Measurements from ENCODE around the gene ZHX3. TPM values are rescaled to one million over a fixed set of nuclear protein-coding genes. Genes with fewer than 3 reads are reported as not detected.

The ZHX3 gene
- total and polyA plus RNA-seq, 9 of the 15 experiments (the other 6 are each of a cell fraction or from before 2014, with no cell fraction given): 0.80 to 14.6 (median 4.9) TPM

DNA sequence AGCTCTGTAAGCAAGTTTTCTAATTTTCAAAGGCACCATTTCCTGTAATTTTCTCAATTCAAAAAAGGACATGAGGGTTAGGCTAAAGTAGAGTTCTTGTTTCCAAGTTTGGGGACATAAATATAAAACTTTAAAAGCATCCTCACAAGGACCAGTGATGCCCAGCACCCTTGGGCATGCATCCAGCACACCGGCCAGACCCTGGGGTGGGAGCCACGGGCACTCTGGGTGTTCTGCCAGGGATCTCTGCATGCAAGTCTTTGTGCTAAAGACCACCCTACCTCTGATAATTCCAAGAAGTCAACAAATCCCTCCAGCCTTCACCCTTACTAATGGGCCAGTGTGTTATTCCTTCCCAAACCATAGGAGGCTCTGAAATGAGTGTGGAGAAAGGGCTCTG lies 133.7 kb downstream of the ZHX3 start (continued):
- TF ChIP-seq TEAD2 (tag; IDR thresholded peaks at IDR 0.05) (no peak), PTTG1 (tag; IDR thresholded peaks at IDR 0.05; ENCODE audit: low read depth) (no peak)

- ChIA-PET POLR2A (no interaction called here), CTCF (ENCODE audit: low intra/inter-chr PET ratio) (no interaction called here)
- BruUV-seq (replicated peaks): no TSS peak
- TF ChIP-seq ELF4 (CRISPR knock-in tag; IDR thresholded peaks at IDR 0.05): no peak
- no peak for TF ChIP-seq POLR2B (IDR thresholded peaks at IDR 0.05; ENCODE audit: low read depth, partially characterized antibody)
- no peak for TF ChIP-seq ZFP1 (CRISPR knock-in tag; IDR thresholded peaks at IDR 0.05)
- TF ChIP-seq GATA2 (CRISPR knock-in tag; IDR thresholded peaks at IDR 0.05): no peak
- TF ChIP-seq RBM22 (IDR thresholded peaks at IDR 0.05; ENCODE audit: low read depth, low read length, poor library complexity, severe bottlenecking): no peak
- no peak for TF ChIP-seq HSF4 (CRISPR knock-in tag; IDR thresholded peaks at IDR 0.05; ENCODE audit: borderline replicate concordance)
- TF ChIP-seq, protein P1, sequence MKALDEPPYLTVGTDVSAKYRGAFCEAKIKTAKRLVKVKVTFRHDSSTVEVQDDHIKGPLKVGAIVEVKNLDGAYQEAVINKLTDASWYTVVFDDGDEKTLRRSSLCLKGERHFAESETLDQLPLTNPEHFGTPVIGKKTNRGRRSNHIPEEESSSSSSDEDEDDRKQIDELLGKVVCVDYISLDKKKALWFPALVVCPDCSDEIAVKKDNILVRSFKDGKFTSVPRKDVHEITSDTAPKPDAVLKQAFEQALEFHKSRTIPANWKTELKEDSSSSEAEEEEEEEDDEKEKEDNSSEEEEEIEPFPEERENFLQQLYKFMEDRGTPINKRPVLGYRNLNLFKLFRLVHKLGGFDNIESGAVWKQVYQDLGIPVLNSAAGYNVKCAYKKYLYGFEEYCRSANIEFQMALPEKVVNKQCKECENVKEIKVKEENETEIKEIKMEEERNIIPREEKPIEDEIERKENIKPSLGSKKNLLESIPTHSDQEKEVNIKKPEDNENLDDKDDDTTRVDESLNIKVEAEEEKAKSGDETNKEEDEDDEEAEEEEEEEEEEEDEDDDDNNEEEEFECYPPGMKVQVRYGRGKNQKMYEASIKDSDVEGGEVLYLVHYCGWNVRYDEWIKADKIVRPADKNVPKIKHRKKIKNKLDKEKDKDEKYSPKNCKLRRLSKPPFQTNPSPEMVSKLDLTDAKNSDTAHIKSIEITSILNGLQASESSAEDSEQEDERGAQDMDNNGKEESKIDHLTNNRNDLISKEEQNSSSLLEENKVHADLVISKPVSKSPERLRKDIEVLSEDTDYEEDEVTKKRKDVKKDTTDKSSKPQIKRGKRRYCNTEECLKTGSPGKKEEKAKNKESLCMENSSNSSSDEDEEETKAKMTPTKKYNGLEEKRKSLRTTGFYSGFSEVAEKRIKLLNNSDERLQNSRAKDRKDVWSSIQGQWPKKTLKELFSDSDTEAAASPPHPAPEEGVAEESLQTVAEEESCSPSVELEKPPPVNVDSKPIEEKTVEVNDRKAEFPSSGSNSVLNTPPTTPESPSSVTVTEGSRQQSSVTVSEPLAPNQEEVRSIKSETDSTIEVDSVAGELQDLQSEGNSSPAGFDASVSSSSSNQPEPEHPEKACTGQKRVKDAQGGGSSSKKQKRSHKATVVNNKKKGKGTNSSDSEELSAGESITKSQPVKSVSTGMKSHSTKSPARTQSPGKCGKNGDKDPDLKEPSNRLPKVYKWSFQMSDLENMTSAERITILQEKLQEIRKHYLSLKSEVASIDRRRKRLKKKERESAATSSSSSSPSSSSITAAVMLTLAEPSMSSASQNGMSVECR (CRISPR knock-in tag; IDR thresholded peaks at IDR 0.05): no peak
- no peak for TF ChIP-seq ZNF253 (CRISPR knock-in tag; conservative IDR thresholded peaks at IDR 0.05)
- no peak for TF ChIP-seq POLR2H (tag; IDR thresholded peaks at IDR 0.05; ENCODE audit: low read depth)
- no peak for TF ChIP-seq MYNN (IDR thresholded peaks at IDR 0.05)
- TF ChIP-seq MYNN (CRISPR knock-in tag; IDR thresholded peaks at IDR 0.05): no peak
- no peak for TF ChIP-seq MCM2 (IDR thresholded peaks at IDR 0.05; ENCODE audit: low read depth)
- no peak for TF ChIP-seq ZNF79 (CRISPR knock-in tag; IDR thresholded peaks at IDR 0.05; ENCODE audit: low read depth)
- no peak for TF ChIP-seq TFAM (CRISPR knock-in tag; conservative IDR thresholded peaks at IDR 0.05)
These were observed 134.1 kb downstream of the ZHX3 start for GRCh38 chr20:41183391-41183790.

More at GRCh38 chr20:41183391-41183790, 134.1 kb downstream of the ZHX3 start:
- H3K4me1 ChIP-seq (replicated peaks in 1 of 2; ENCODE audit: control insufficient read depth in 2 of 2, insufficient read depth in 2 of 2, low read length in 2 of 2): no peaks in the 10 kb centered on the region
- no peak for ATAC-seq
- no peaks in the 10 kb centered on the region for H3K27me3 ChIP-seq (ENCODE audit: control insufficient read depth in 2 of 2, insufficient read depth in 2 of 2, low read length in 2 of 2)
- no peaks in the 10 kb centered on the region for H4K20me1 ChIP-seq (replicated peaks; ENCODE audit: control insufficient read depth, insufficient read depth, low read length)
- H3K9me1 ChIP-seq (ENCODE audit: control insufficient read depth, insufficient read depth, low read length): no peaks in the 10 kb centered on the region
- intact Hi-C loops (cut with micrococcal nuclease) (no loop called here), in situ Hi-C loops (cut with MboI) (no loop called here)
- no peak overlapping the region for H3K4me3 ChIP-seq
- H3K27ac ChIP-seq (ENCODE audit: extremely low read depth, low read depth, low read length): no peak overlapping the region
- no peaks in the 10 kb centered on the region for H3K79me2 ChIP-seq (ENCODE audit: control insufficient read depth, insufficient read depth, low read length)
- WGBS (ENCODE audit: insufficient coverage, low coverage, missing lambda C conversion rate): 71% methylated on average over 6 of the region's 6 CpGs
- FAIRE-seq: no peak
- no peaks in the 10 kb centered on the region for H3K36me3 ChIP-seq (ENCODE audit: control insufficient read depth, insufficient read depth, low read length)
- no peak overlapping the region for H2AFZ ChIP-seq (ENCODE audit: low read depth, low read length)
- no peak overlapping the region for H3K9ac ChIP-seq (ENCODE audit: insufficient read depth in 1 of 2, low read depth in 2 of 2, low read length in 2 of 2)
- H3K9me3 ChIP-seq (replicated peaks; ENCODE audit: control insufficient read depth, insufficient read depth, low read depth, low read length): no peaks in the 10 kb centered on the region
- DNase-seq (ENCODE audit: extremely low read depth in 1 of 4, low spot score in 3 of 4): no peak
- no peak overlapping the region for H3K4me2 ChIP-seq (ENCODE audit: insufficient read depth, low read length)
